Kidney epithelial cell (primary cell): ENCODE measurements around the gene SLC8A2. TPM values are rescaled to one million over a fixed set of nuclear protein-coding genes. Genes with fewer than 3 reads are reported as not detected.

Source experiments
- DNase-seq: peaks from one replicate; pipeline ENCODE4 v3.0.0-alpha.2; 2010; ENCODE audit warnings: low read depth
- H3K27me3 ChIP-seq: 2 replicates; pipeline ENCODE4 v1.6.0; 2011; ENCODE audit warnings: low read length; ENCODE audit not compliant: control insufficient read depth, insufficient read depth
- H3K36me3 ChIP-seq: 2 replicates; pipeline ENCODE4 v1.5.1; 2011; ENCODE audit warnings: low read length; ENCODE audit not compliant: control insufficient read depth, insufficient read depth
- H3K4me3 ChIP-seq: 2 replicates; pipeline ENCODE4 v1.5.1; 2011; ENCODE audit warnings: low read depth, mild to moderate bottlenecking, control low read depth, low read length
- total RNA-seq: library from RNA; depleted of rRNA; stranded (reverse); fragments of >200 nt; gene quantifications from 2 replicates; pipeline ENCODE4 v1.2.3, GENCODE V29; 2015
- TF ChIP-seq, protein P1 (sequence below): IDR thresholded peaks from 2 replicates; pipeline ENCODE4 v1.5.1; 2011; ENCODE audit warnings: mild to moderate bottlenecking, moderate library complexity, low read length, control low read depth, inconsistent platforms; ENCODE audit not compliant: insufficient read depth, poor library complexity, severe bottlenecking

SLC8A2 gene
- total RNA-seq, 1 donor from 2014 or later: not detected

DNA sequence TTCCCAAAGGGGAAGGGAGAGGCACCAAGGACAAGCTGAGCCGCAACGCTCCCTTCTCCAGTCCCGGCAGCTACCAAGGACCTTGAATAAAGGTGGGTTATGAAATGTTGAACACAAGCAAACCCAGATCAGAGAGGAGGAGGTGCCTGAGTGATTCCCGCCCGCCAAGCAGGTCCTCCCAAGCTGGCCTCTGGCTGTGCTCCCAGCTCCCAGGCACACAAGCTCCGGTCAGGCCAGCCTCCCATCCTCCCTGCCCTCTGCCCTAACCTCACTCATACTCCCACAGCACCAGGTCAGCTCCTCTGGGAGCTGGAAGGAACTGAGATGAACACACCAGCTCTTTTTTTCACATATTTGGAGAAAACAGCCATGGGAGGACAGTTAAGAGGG, 39.4 kb upstream of the SLC8A2 start:
- H3K27me3 ChIP-seq: no peaks in the 10 kb centered on the region

GRCh38 chr19:47510516-47511127, 38.9 kb upstream of the SLC8A2 start:
- H3K27me3 ChIP-seq: no peaks in the 10 kb centered on the region
- no peaks in the 10 kb centered on the region for H3K36me3 ChIP-seq
- TF ChIP-seq, protein P1, sequence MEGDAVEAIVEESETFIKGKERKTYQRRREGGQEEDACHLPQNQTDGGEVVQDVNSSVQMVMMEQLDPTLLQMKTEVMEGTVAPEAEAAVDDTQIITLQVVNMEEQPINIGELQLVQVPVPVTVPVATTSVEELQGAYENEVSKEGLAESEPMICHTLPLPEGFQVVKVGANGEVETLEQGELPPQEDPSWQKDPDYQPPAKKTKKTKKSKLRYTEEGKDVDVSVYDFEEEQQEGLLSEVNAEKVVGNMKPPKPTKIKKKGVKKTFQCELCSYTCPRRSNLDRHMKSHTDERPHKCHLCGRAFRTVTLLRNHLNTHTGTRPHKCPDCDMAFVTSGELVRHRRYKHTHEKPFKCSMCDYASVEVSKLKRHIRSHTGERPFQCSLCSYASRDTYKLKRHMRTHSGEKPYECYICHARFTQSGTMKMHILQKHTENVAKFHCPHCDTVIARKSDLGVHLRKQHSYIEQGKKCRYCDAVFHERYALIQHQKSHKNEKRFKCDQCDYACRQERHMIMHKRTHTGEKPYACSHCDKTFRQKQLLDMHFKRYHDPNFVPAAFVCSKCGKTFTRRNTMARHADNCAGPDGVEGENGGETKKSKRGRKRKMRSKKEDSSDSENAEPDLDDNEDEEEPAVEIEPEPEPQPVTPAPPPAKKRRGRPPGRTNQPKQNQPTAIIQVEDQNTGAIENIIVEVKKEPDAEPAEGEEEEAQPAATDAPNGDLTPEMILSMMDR: no peak
- DNase-seq: no peak
- H3K4me3 ChIP-seq: no peak overlapping the region

More for the DNA sequence above, 39.4 kb upstream of the SLC8A2 start:
- Histone ChIP-seq H3K4me3 (no peak overlapping the region), H3K36me3 (no peaks in the 10 kb centered on the region)
- DNase-seq: no peak
- TF ChIP-seq, protein P1: no peak

- Histone ChIP-seq H3K4me3 (no peak overlapping the region), H3K36me3 (no peaks in the 10 kb centered on the region), H3K27me3 (no peaks in the 10 kb centered on the region)
- no peak for DNase-seq
- TF ChIP-seq, protein P1: no peak
These were observed 38.3 kb upstream of the SLC8A2 start for GRCh38 chr19:47509973-47510372.

DNA sequence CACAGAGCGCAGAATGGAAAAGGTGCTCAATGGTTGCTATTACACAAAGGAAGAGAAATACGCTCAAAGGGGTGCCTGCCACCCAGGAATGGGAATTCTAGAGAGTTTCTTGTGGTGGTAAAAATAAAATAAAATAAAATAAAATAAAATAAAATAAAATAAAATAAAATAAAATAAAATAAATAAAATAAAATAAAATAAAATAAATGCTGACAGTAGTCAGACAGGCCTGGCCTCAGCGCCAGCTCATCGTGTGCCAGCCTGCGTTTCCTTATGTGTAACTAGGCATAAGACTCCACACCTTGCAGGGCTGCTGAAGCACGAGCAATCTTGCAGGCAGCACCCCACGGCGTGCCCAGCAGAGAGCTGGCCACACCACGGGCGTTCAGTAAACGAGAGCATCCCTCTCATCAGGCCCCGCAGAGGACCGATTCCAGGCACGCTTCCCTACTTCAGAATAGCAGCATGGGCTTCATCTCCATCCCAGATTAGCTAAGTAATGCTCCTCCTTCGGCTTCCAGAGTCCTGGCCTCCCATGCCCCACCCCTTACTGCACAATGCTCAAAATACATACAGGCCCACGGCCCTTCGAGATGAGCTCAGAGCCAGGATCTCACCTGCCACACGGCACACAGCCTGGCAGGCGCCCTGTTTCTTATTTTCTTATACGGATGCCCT, 37.6 kb upstream of the SLC8A2 start:
- DNase-seq: no peak
- Histone ChIP-seq H3K27me3 (no peaks in the 10 kb centered on the region), H3K4me3 (no peak overlapping the region), H3K36me3 (no peaks in the 10 kb centered on the region)
- TF ChIP-seq, protein P1: no peak

DNA sequence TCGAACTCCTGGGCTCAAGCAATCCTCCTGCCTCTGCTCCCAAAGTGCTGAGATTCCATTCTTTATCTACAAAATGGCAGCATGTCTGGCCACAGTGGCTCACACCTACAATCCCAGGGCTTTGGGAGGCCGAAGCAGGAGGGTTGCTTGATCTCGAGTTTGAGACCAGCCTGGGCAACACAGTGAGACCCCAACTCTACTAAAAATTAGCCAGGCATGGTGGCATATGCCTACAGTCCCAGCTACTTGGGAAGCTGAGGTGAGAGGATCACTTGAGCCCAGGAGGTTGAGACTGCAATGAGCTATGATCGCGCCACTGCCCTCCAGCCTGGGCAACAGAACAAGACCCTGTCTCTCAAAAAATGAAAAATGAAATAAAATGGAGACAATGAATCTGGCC, 37.0 kb upstream of the SLC8A2 start:
- Histone ChIP-seq H3K27me3 (no peaks in the 10 kb centered on the region), H3K4me3 (no peak overlapping the region), H3K36me3 (no peaks in the 10 kb centered on the region)
- TF ChIP-seq, protein P1: no peak
- DNase-seq: no peak
